ENCODE results near the gene CKLF.

- no peak for TF ChIP-seq CTCF (IDR thresholded peaks at IDR 0.05; ENCODE audit: insufficient read depth, low read length, poor library complexity, severe bottlenecking)
- no peak for TF ChIP-seq EZH2phosphoT487 (conservative IDR thresholded peaks at IDR 0.05; ENCODE audit: low read length)
Observed at GRCh38 chr16:66539623-66540469, 12.5 kb upstream of the CKLF start.
